ENCODE measurements around the gene PIWIL1.

The PIWIL1 gene

DNA sequence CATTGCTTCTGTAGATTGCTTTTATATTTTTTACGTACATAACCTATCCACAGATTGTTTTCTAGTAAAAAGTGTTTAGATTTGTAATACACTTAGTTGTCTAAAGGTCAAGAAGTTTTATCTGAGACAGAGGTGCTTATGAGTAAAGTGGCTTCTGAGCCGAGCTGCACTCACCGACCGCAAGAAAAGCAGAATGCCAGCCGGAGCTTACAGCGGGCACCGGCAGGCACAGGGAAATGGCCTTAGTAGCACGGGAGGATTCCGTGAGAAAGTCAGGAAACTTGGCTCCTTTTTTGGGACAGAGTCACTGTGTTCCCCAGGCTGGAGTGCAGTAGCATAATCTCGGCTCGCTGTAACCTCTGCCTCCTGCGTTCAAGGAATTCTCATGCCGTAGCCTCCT, 29.8 kb downstream of the PIWIL1 start:
- DNase-seq (ENCODE audit: low read depth), result no peak
- no peak overlapping the region for H3K4me3 ChIP-seq (ENCODE audit: low read depth, low read length)
- TF ChIP-seq, protein P1, sequence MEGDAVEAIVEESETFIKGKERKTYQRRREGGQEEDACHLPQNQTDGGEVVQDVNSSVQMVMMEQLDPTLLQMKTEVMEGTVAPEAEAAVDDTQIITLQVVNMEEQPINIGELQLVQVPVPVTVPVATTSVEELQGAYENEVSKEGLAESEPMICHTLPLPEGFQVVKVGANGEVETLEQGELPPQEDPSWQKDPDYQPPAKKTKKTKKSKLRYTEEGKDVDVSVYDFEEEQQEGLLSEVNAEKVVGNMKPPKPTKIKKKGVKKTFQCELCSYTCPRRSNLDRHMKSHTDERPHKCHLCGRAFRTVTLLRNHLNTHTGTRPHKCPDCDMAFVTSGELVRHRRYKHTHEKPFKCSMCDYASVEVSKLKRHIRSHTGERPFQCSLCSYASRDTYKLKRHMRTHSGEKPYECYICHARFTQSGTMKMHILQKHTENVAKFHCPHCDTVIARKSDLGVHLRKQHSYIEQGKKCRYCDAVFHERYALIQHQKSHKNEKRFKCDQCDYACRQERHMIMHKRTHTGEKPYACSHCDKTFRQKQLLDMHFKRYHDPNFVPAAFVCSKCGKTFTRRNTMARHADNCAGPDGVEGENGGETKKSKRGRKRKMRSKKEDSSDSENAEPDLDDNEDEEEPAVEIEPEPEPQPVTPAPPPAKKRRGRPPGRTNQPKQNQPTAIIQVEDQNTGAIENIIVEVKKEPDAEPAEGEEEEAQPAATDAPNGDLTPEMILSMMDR (IDR thresholded peaks at IDR 0.05; ENCODE audit: low read depth, low read length, missing control alignments), result no peak

DNA sequence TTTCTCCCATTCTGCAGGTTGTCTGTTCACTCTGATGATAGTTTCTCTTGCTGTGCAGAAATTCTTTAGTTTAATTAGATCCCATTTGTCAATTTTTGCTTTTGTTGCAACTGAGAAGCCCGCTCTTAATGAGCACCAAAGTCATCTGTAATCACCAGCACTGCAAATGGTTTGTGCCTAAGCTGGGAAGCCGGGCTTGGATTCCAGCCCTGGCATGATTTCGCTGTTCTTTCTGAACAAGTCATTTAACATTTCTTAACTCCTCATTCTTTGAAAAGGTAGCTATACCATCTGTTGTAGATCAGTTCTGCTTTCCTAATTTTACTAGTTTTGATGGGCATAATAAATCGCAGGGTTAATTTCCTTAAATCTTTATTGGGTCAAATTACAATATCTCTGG, 32.1 kb downstream of the PIWIL1 start:
- no peak for DNase-seq (ENCODE audit: low read depth)
- TF ChIP-seq, protein P1 (IDR thresholded peaks at IDR 0.05; ENCODE audit: low read depth, low read length, missing control alignments), result no peak
- H3K4me3 ChIP-seq (ENCODE audit: low read depth, low read length), result no peak overlapping the region

DNA sequence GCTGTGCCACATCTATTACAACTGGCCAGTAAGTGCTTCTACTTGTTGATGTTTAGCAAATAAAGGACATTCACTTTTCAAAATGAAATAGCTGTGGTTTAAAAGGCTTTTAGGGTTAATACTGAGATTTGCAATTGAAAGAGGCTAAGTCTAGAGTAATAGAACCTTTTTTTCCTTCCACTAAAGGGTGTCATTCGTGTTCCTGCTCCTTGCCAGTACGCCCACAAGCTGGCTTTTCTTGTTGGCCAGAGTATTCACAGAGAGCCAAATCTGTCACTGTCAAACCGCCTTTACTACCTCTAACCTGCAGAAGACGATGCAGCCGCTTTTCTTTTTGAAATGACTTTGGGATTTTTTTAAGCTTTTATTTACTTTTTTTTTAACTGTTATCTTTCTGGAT, 33.6 kb downstream of the PIWIL1 start:
- H3K4me3 ChIP-seq (ENCODE audit: low read depth, low read length), result no peak overlapping the region
- no peak for DNase-seq (ENCODE audit: low read depth)
- TF ChIP-seq, protein P1 (IDR thresholded peaks at IDR 0.05; ENCODE audit: low read depth, low read length, missing control alignments), result no peak

DNA sequence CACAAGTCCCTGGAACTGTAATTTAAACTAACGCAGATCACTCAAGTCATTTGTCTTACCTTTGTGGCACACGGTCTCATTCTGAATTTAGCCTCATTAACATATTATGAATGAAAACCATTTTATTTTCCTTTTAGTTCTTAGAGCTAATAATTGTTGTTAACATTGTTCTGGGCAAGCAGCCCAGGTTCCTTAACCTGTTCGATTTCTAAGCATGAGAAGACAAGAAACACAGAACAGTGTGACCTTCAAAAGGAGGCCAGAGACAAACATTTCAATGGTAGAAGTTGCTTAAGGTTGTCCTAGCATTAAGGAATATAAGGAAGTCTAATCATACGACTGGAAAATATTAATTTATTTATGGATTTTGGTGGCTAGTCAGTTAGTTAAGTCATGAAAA, 35.2 kb downstream of the PIWIL1 start:
- no peak for DNase-seq (ENCODE audit: low read depth)
- TF ChIP-seq, protein P1 (IDR thresholded peaks at IDR 0.05; ENCODE audit: low read depth, low read length, missing control alignments), result no peak
- H3K4me3 ChIP-seq (ENCODE audit: low read depth, low read length), result no peak overlapping the region

DNA sequence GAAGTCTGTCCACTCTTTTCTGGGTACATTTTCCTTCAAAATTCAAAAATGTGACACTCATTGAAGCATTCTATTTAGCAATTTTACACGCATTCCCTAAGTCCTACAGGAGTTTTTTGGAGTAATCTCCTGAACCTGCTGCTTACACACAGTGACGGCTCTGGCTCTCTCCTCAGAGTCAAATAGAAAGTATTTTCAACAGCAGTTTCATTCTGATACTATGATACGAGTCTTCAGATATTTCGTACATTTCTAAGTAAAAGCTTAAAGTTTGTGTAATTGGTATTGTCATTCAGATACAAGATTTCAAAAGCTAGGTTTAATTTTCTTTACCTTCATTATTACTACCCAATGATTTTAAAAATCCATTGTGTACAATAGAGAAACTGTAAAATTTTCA, 36.4 kb downstream of the PIWIL1 start:
- no peak for DNase-seq (ENCODE audit: low read depth)
- H3K4me3 ChIP-seq (ENCODE audit: low read depth, low read length), result no peak overlapping the region
- TF ChIP-seq, protein P1 (IDR thresholded peaks at IDR 0.05; ENCODE audit: low read depth, low read length, missing control alignments), result no peak

DNA sequence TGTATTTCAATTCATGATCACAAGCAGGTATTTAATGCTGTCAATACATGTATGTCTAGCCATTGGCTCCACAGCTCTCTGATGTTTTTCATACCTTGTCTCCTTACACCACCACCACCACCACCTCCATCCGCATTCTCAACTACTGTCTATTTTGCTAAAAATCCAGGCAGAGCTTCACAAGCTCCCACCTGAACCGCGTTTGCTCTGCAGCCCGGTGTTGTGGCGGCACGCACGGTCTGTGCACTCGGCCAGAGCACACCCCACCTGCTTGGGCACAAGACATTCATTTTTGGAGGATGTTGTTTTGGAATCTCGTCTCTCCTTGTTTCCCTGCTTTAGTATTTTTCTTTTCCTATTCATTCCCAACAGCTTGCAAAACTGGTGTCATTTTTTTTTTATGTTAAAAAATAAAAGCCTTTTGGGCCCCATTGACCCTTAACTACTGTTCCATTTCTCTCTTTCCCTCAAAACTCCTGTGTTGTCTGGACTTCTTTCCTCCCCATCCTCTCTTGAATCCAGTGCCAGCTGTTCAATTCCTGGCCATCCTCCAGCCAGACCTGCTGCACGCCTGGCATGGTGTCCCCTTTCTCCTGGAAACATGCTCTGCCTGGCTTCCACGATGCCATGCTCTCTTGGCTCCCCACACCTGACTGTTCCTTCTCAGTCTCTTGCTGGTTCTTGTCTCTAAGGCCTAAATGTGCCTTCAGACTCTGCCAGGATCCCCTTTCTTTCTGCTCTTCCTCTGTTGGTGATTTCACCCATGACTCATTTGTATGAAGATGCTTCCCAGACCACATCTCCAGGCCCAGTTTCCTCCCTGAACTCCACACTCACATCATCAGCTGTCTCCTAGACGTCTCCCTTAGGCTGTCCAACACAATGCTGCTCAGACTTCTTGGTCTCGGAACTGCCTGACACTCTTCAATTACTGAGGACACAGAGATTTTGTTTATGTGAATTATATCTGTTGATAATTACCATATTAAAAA, 37.9 kb downstream of the PIWIL1 start:
- no peak overlapping the region for H3K4me3 ChIP-seq (ENCODE audit: low read depth, low read length)
- TF ChIP-seq, protein P1 (IDR thresholded peaks at IDR 0.05; ENCODE audit: low read depth, low read length, missing control alignments), result no peak
- DNase-seq (ENCODE audit: low read depth), result no peak

DNA sequence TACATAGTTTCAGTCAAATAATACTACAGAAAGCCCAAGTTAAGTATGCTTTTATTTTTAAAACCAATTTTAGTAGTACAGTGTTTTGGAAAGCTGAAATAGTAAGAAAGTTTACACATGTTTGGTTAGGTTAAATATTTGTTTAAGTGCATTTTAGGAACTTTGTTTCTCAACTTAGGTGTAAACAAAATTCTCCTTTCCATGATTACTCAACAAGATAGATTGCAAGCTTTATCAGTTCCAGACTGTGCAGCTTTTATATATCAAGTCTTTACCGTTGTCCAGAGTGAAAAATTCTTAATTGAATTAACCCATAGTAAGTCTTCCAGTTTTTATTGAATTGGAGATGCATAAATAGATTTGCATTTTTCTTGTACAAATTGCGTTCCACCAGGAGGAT, 45.1 kb downstream of the PIWIL1 start:
- no peak overlapping the region for H3K4me3 ChIP-seq (ENCODE audit: low read depth, low read length)
- no peak for DNase-seq (ENCODE audit: low read depth)
- TF ChIP-seq, protein P1 (IDR thresholded peaks at IDR 0.05; ENCODE audit: low read depth, low read length, missing control alignments), result no peak

All from GM12864 (cell line).